Measurements from ENCODE around the gene FBXO36.

Gene FBXO36

GRCh38 chr2:229884775-229885699, 37.3 kb upstream of the FBXO36 start:
- H3K4me1 ChIP-seq (ENCODE audit: control insufficient read depth, insufficient read depth, low read depth, low read length) = peaks cover 2% of the 10 kb centered on the region
- 95% methylated on average over 4 of the region's 5 CpGs for WGBS

GRCh38 chr2:229887441-229887840, 34.9 kb upstream of the FBXO36 start:
- Histone ChIP-seq H2AK5ac (ENCODE audit: low read length, severe bottlenecking) (no peak overlapping the region), H3K9me3 (ENCODE audit: control insufficient read depth, low read length) (no peaks in the 10 kb centered on the region), H3K9ac (ENCODE audit: low read length) (no peak overlapping the region), H3K27me3 (ENCODE audit: control insufficient read depth in 1 of 2, insufficient read depth in 1 of 2, low read length in 2 of 2) (no peaks in the 10 kb centered on the region), H3K14ac (ENCODE audit: low read length in 2 of 2) (no peak overlapping the region), H3K4me1 (ENCODE audit: control insufficient read depth, insufficient read depth, low read depth, low read length) (peaks cover 6% of the 10 kb centered on the region), H2BK120ac (ENCODE audit: low read depth, low read length) (no peak overlapping the region), H4K8ac (ENCODE audit: low read length) (no peak overlapping the region), H3K36me3 (ENCODE audit: control insufficient read depth in 1 of 2, insufficient read depth in 2 of 2, low read depth in 1 of 2, low read length in 2 of 2) (peaks cover 6 to 33% of the 10 kb centered on the region in 2 experiments), H3K4me3 (ENCODE audit: insufficient read depth in 1 of 2, low read depth in 1 of 2, low read length in 2 of 2) (no peak overlapping the region), H3K4me2 (ENCODE audit: low read length, poor library complexity, severe bottlenecking) (no peak overlapping the region), H2BK12ac (ENCODE audit: low read length in 2 of 2) (no peak overlapping the region), H2BK15ac (ENCODE audit: low read depth, poor library complexity, severe bottlenecking) (no peak overlapping the region), H3K27ac (ENCODE audit: low read length, poor library complexity, severe bottlenecking) (no peak overlapping the region), H3K23ac (ENCODE audit: low read length in 2 of 2) (no peak overlapping the region), H2AFZ (ENCODE audit: low read depth, low read length) (no peak overlapping the region), H4K91ac (ENCODE audit: low read length) (no peak overlapping the region), H2BK5ac (ENCODE audit: low read depth, low read length, poor library complexity, severe bottlenecking) (no peak overlapping the region), H3K79me1 (replicated peaks; ENCODE audit: low read length, poor library complexity, severe bottlenecking) (peaks cover 4% of the 10 kb centered on the region), H3K4ac (ENCODE audit: low read depth in 1 of 2, low read length in 2 of 2) (no peak overlapping the region), H3K18ac (ENCODE audit: low read depth in 1 of 2, low read length in 2 of 2) (no peak overlapping the region)
- no peak for DNase-seq
- WGBS = no CpG with 5 or more reads among the region's 1 CpG

More at GRCh38 chr2:229884775-229885699, 37.3 kb upstream of the FBXO36 start:
- Histone ChIP-seq H3K4ac (ENCODE audit: low read depth in 1 of 2, low read length in 2 of 2) (no peak overlapping the region), H3K14ac (ENCODE audit: low read length in 2 of 2) (no peak overlapping the region), H2AFZ (ENCODE audit: low read depth, low read length) (no peak overlapping the region), H3K18ac (ENCODE audit: low read depth in 1 of 2, low read length in 2 of 2) (no peak overlapping the region), H3K23ac (ENCODE audit: low read length in 2 of 2) (no peak overlapping the region), H3K4me2 (ENCODE audit: low read length, poor library complexity, severe bottlenecking) (no peak overlapping the region), H2BK15ac (ENCODE audit: low read depth, poor library complexity, severe bottlenecking) (no peak overlapping the region), H2AK5ac (ENCODE audit: low read length, severe bottlenecking) (no peak overlapping the region), H2BK12ac (ENCODE audit: low read length in 2 of 2) (no peak overlapping the region), H2BK5ac (ENCODE audit: low read depth, low read length, poor library complexity, severe bottlenecking) (no peak overlapping the region), H2BK120ac (ENCODE audit: low read depth, low read length) (no peak overlapping the region), H3K9me3 (ENCODE audit: control insufficient read depth, low read length) (no peaks in the 10 kb centered on the region), H3K36me3 (ENCODE audit: control insufficient read depth in 1 of 2, insufficient read depth in 2 of 2, low read depth in 1 of 2, low read length in 2 of 2) (peaks cover 3 to 27% of the 10 kb centered on the region in 2 experiments), H3K79me1 (replicated peaks; ENCODE audit: low read length, poor library complexity, severe bottlenecking) (peaks cover 4% of the 10 kb centered on the region), H4K8ac (ENCODE audit: low read length) (no peak overlapping the region), H3K27ac (ENCODE audit: low read length, poor library complexity, severe bottlenecking) (no peak overlapping the region), H3K9ac (ENCODE audit: low read length) (no peak overlapping the region), H3K27me3 (ENCODE audit: control insufficient read depth in 1 of 2, insufficient read depth in 1 of 2, low read length in 2 of 2) (no peaks in the 10 kb centered on the region), H3K4me3 (ENCODE audit: insufficient read depth in 1 of 2, low read depth in 1 of 2, low read length in 2 of 2) (no peak overlapping the region), H4K91ac (ENCODE audit: low read length) (no peak overlapping the region)
- no peak for DNase-seq

GRCh38 chr2:229888031-229888430, 34.3 kb upstream of the FBXO36 start:
- H3K4me1 ChIP-seq (ENCODE audit: control insufficient read depth, insufficient read depth, low read depth, low read length) = peaks cover 6% of the 10 kb centered on the region
- H3K4me3 ChIP-seq (ENCODE audit: insufficient read depth in 1 of 2, low read depth in 1 of 2, low read length in 2 of 2) = no peak overlapping the region
- H2BK15ac ChIP-seq (ENCODE audit: low read depth, poor library complexity, severe bottlenecking) = no peak overlapping the region
- H3K18ac ChIP-seq (ENCODE audit: low read depth in 1 of 2, low read length in 2 of 2) = no peak overlapping the region
- H4K8ac ChIP-seq (ENCODE audit: low read length) = no peak overlapping the region
- H3K14ac ChIP-seq (ENCODE audit: low read length in 2 of 2) = no peak overlapping the region
- no peak overlapping the region for H3K23ac ChIP-seq (ENCODE audit: low read length in 2 of 2)
- no peak overlapping the region for H2BK12ac ChIP-seq (ENCODE audit: low read length in 2 of 2)
- no peak overlapping the region for H3K9ac ChIP-seq (ENCODE audit: low read length)
- no peak overlapping the region for H3K27ac ChIP-seq (ENCODE audit: low read length, poor library complexity, severe bottlenecking)
- no peak overlapping the region for H2AK5ac ChIP-seq (ENCODE audit: low read length, severe bottlenecking)
- no CpG with 5 or more reads among the region's 1 CpG for WGBS
- H3K4ac ChIP-seq (ENCODE audit: low read depth in 1 of 2, low read length in 2 of 2) = no peak overlapping the region
- no peaks in the 10 kb centered on the region for H3K27me3 ChIP-seq (ENCODE audit: control insufficient read depth in 1 of 2, insufficient read depth in 1 of 2, low read length in 2 of 2)
- H2BK5ac ChIP-seq (ENCODE audit: low read depth, low read length, poor library complexity, severe bottlenecking) = no peak overlapping the region
- no peak overlapping the region for H3K4me2 ChIP-seq (ENCODE audit: low read length, poor library complexity, severe bottlenecking)
- H3K36me3 ChIP-seq (ENCODE audit: control insufficient read depth in 1 of 2, insufficient read depth in 2 of 2, low read depth in 1 of 2, low read length in 2 of 2) = peaks cover 6 to 33% of the 10 kb centered on the region in 2 experiments
- H4K91ac ChIP-seq (ENCODE audit: low read length) = no peak overlapping the region
- DNase-seq = no peak
- H2AFZ ChIP-seq (ENCODE audit: low read depth, low read length) = no peak overlapping the region
- H3K9me3 ChIP-seq (ENCODE audit: control insufficient read depth, low read length) = no peaks in the 10 kb centered on the region
- H2BK120ac ChIP-seq (ENCODE audit: low read depth, low read length) = no peak overlapping the region
- H3K79me1 ChIP-seq (replicated peaks; ENCODE audit: low read length, poor library complexity, severe bottlenecking) = peaks cover 4% of the 10 kb centered on the region

GRCh38 chr2:229889023-229889422, 33.3 kb upstream of the FBXO36 start:
- H3K27ac ChIP-seq (ENCODE audit: low read length, poor library complexity, severe bottlenecking) = no peak overlapping the region
- peaks cover 6 to 39% of the 10 kb centered on the region in 2 experiments for H3K36me3 ChIP-seq (ENCODE audit: control insufficient read depth in 1 of 2, insufficient read depth in 2 of 2, low read depth in 1 of 2, low read length in 2 of 2)
- no peak overlapping the region for H2BK120ac ChIP-seq (ENCODE audit: low read depth, low read length)
- DNase-seq = no peak
- no peak overlapping the region for H2BK15ac ChIP-seq (ENCODE audit: low read depth, poor library complexity, severe bottlenecking)
- no peak overlapping the region for H2AK5ac ChIP-seq (ENCODE audit: low read length, severe bottlenecking)
- H3K4me2 ChIP-seq (ENCODE audit: low read length, poor library complexity, severe bottlenecking) = no peak overlapping the region
- H3K79me1 ChIP-seq (replicated peaks; ENCODE audit: low read length, poor library complexity, severe bottlenecking) = peaks cover 5% of the 10 kb centered on the region
- 93% methylated on average over 2 of the region's 2 CpGs for WGBS
- no peak overlapping the region for H3K14ac ChIP-seq (ENCODE audit: low read length in 2 of 2)
- H3K27me3 ChIP-seq (ENCODE audit: control insufficient read depth in 1 of 2, insufficient read depth in 1 of 2, low read length in 2 of 2) = no peaks in the 10 kb centered on the region
- no peak overlapping the region for H3K18ac ChIP-seq (ENCODE audit: low read depth in 1 of 2, low read length in 2 of 2)
- no peak overlapping the region for H3K9ac ChIP-seq (ENCODE audit: low read length)
- H2BK12ac ChIP-seq (ENCODE audit: low read length in 2 of 2) = no peak overlapping the region
- H3K9me3 ChIP-seq (ENCODE audit: control insufficient read depth, low read length) = no peaks in the 10 kb centered on the region
- no peak overlapping the region for H3K4ac ChIP-seq (ENCODE audit: low read depth in 1 of 2, low read length in 2 of 2)
- H3K4me3 ChIP-seq (ENCODE audit: insufficient read depth in 1 of 2, low read depth in 1 of 2, low read length in 2 of 2) = no peak overlapping the region
- no peak overlapping the region for H4K91ac ChIP-seq (ENCODE audit: low read length)
- H2AFZ ChIP-seq (ENCODE audit: low read depth, low read length) = no peak overlapping the region
- H3K4me1 ChIP-seq (ENCODE audit: control insufficient read depth, insufficient read depth, low read depth, low read length) = peaks cover 9% of the 10 kb centered on the region
- H3K23ac ChIP-seq (ENCODE audit: low read length in 2 of 2) = no peak overlapping the region
- H2BK5ac ChIP-seq (ENCODE audit: low read depth, low read length, poor library complexity, severe bottlenecking) = no peak overlapping the region
- H4K8ac ChIP-seq (ENCODE audit: low read length) = no peak overlapping the region
